GM12878 (cell line): ENCODE data around the gene DNAH9. TPM values are rescaled to one million over a fixed set of nuclear protein-coding genes. Genes with fewer than 3 reads are reported as not detected.

Experiments
- BHLHE40 ChIP-seq, 2 experiments: fragments of 450-650 bp in 1 of 2; IDR thresholded peaks; 2 replicates each; pipeline ENCODE4 v1.6.1; 2011 to 2017; ENCODE audit warnings: low read depth in 2 of 2, borderline replicate concordance in 1 of 2, improper control_type of control experiment in 1 of 2, low read length in 1 of 2, mild to moderate bottlenecking in 1 of 2
- CHD1 ChIP-seq: IDR thresholded peaks from 2 replicates; pipeline ENCODE4 v1.6.1; 2012; ENCODE audit warnings: low read depth, low read length, improper control_type of control experiment
- CHD4 ChIP-seq: fragments of 200-600 bp; sonication (generic); IDR thresholded peaks from 2 replicates; pipeline ENCODE4 v1.6.1; 2016; ENCODE audit warnings: mild to moderate bottlenecking
- CTCF ChIP-seq, 3 experiments: IDR thresholded peaks in 2 of 3; conservative IDR thresholded peaks in 1 of 3; 2 replicates each; pipeline ENCODE4 v1.5.1; 2011; ENCODE audit warnings: low read depth in 3 of 3, low read length in 3 of 3, mild to moderate bottlenecking in 3 of 3, control low read depth in 2 of 3, moderate library complexity in 2 of 3, inconsistent platforms in 1 of 3, mixed read lengths in 1 of 3; ENCODE audit not compliant: control insufficient read depth in 2 of 3, insufficient read depth in 1 of 3; ENCODE audit errors: extremely low read depth in 1 of 3
- E4F1 ChIP-seq: fragments of 450-650 bp; IDR thresholded peaks from 2 replicates; pipeline ENCODE4 v1.6.1; 2018; ENCODE audit warnings: borderline replicate concordance, mild to moderate bottlenecking; ENCODE audit not compliant: partially characterized antibody
- FOXM1 ChIP-seq: IDR thresholded peaks from 2 replicates; pipeline ENCODE4 v1.6.1; 2012; ENCODE audit warnings: low read depth, mild to moderate bottlenecking, inconsistent platforms, low read length, moderate library complexity
- HSF1 ChIP-seq: fragments of 150-350 bp; IDR thresholded peaks from 2 replicates; pipeline ENCODE4 v1.6.1; 2014; ENCODE audit warnings: mild to moderate bottlenecking, low read depth, low read length
- IKZF2 ChIP-seq, 2 experiments: fragments of 450-650 bp; IDR thresholded peaks; 2 replicates each; pipeline ENCODE4 v1.6.1; 2017; ENCODE audit warnings: mild to moderate bottlenecking in 2 of 2, moderate library complexity in 2 of 2
- LARP7 ChIP-seq: fragments of 450-650 bp; IDR thresholded peaks from 2 replicates; pipeline ENCODE4 v1.6.1; 2017; ENCODE audit warnings: mild to moderate bottlenecking
- MXI1 ChIP-seq: fragments of 150-350 bp; IDR thresholded peaks from 2 replicates; pipeline ENCODE4 v1.6.1; 2011; ENCODE audit warnings: low read depth, mild to moderate bottlenecking, inconsistent platforms, low read length, improper control_type of control experiment
- REST ChIP-seq: IDR thresholded peaks from 2 replicates; pipeline ENCODE4 v1.6.1; 2012; ENCODE audit warnings: mild to moderate bottlenecking, low read depth, low read length
- SIX5 ChIP-seq: IDR thresholded peaks from 2 replicates; pipeline ENCODE4 v1.6.1; 2011; ENCODE audit warnings: mild to moderate bottlenecking, low read depth, low read length, moderate library complexity; ENCODE audit not compliant: severe bottlenecking
- polyA plus RNA-seq, 11 experiments: library from polyadenylated mRNA; depleted of rRNA in 4 of 11; unstranded in 6 of 11; stranded (reverse) in 5 of 11; fragments of >200 nt; fragmentation: Nextera tagmentation in 4 of 11; fragmentation: Illumina TruSeq in 1 of 11; extraction: Ambion mirVana in 4 of 11; extraction: Trizol in 1 of 11; gene quantifications; 1 replicate in 1 of 11; 2 replicates in 10 of 11; pipeline versions ENCODE4 v1.2.1 to v1.2.3, GENCODE V29; 2011 to 2016; ENCODE audit warnings: inconsistent platforms in 2 of 11, missing spikeins in 2 of 11, low read depth in 1 of 11
- total RNA-seq, 4 experiments: library from RNA; depleted of rRNA in 3 of 4; stranded (reverse); fragments of >200 nt in 3 of 4; fragmentation: Illumina TruSeq in 1 of 4; extraction: Trizol in 1 of 4; gene quantifications; 2 replicates each; pipeline versions ENCODE4 v1.2.1 to v1.2.3, GENCODE V29; 2013 to 2021

The DNAH9 gene
- total and polyA plus RNA-seq, 10 of the 15 experiments (the other 5 are each of a cell fraction or from before 2014, with no cell fraction given), result 0.10 to 0.40 (median 0.19) TPM; not detected in 7

GRCh38 chr17:11852912-11853311, 254.6 kb downstream of the DNAH9 start (continued):
- TF ChIP-seq CTCF (IDR thresholded peaks at IDR 0.05 in 2 of 3, conservative IDR thresholded peaks at IDR 0.05 in 1 of 3; ENCODE audit: control insufficient read depth in 2 of 3, extremely low read depth in 1 of 3, insufficient read depth in 1 of 3, low read depth in 3 of 3, low read length in 3 of 3) (no peak), BHLHE40 (IDR thresholded peaks at IDR 0.05; ENCODE audit: borderline replicate concordance in 1 of 2, low read depth in 2 of 2, low read length in 1 of 2) (no peak), LARP7 (no peak), HSF1 (no peak), IKZF2 (IDR thresholded peaks at IDR 0.05) (no peak), FOXM1 (no peak), SIX5 (no peak), CHD4 (no peak), MXI1 (no peak), REST (no peak), E4F1 (no peak), CHD1 (no peak)
